Cerebellar nuclear complex (tissue), 1 donor: ENCODE data around the gene EMC9.
A peak's percentile ranks its signal among the peaks of the same experiment; 100 is the strongest.

Experiments used
- DNase-seq, 2 experiments: peaks; one replicate each; lab custom pipeline; 2025; lab: John Stamatoyannopoulos, UW

The EMC9 gene

DNA sequence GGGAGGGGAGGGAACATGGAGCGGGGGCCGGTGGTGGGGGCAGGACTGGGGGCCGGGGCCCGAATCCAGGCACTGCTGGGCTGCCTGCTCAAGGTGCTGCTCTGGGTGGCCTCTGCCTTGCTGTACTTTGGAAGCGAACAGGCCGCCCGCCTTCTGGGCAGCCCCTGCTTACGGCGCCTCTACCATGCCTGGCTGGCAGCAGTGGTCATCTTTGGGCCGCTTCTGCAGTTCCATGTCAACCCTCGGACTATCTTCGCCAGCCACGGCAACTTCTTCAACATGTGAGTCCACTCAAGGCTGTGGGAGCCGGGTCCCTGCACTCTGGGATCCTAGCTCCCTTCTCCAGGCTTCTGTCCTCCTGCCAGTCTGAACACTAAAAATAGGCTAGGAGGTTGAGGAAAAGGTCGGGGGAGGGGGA lies 9.8 kb downstream of the EMC9 start:
- no peak for DNase-seq

- no peak for DNase-seq
These were observed 10.5 kb downstream of the EMC9 start for GRCh38 chr14:24130717-24131548.

DNA sequence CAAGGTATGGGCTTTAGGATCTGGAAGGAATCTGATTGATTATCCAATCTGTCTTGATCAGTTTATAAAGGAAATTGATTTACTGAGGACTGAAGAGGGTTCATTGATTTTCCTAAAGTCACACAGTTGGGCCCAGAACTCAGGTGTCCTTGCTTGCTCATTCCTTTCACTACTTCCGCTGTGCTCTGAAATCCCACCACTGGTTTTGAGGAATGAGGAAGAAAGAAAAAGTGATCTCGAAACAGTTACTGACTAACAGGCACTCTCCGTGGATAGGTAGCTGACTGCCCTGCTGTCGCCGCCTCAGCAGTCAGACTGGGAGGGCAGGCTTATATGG lies 11.0 kb downstream of the EMC9 start, which contains the start of gene FITM1:
Gene FITM1, plus strand, starts transcription at position 280 of the 337 bp plus-strand sequence. CDS start 905 bp downstream, outside the sequence.
- DNase-seq: no peak

DNA sequence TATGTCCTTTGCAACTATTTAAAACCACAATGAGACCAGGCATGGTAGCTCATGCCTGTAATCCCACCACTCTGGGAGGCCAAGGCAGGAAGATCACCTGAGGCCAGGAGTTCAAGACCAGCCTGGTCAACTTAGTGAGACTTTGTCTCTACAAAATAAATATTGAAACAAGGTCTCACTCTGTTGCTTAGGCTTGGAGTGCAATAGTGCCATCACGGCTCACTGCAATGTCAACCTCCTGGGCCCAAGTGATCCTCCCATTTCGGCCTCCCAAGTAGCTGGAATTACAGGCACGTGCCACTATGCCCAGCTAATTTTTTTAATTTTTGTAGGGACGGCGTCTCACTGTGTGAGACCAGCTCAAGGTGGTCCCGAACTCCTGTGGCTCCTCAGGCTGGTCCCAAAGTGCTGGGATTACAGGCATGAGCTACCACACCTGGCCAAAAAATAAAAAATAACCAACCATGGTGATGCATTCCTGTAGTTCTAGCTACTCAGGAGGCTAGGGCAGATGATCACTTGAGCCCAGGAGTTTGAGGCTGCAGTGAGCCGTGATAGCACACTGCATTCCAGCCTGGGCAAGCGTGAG lies 11.9 kb downstream of the EMC9 start:
- no peak for DNase-seq

GRCh38 chr14:24127673-24128072 lies 13.7 kb downstream of the EMC9 start:
- DNase-seq: no peak

GRCh38 chr14:24126939-24127338 lies 14.5 kb downstream of the EMC9 start:
- DNase-seq: no peak

GRCh38 chr14:24123424-24124417 lies 17.7 kb downstream of the EMC9 start:
- no peak for DNase-seq

- DNase-seq: no peak
These were observed 18.5 kb downstream of the EMC9 start for GRCh38 chr14:24122898-24123297.

DNA sequence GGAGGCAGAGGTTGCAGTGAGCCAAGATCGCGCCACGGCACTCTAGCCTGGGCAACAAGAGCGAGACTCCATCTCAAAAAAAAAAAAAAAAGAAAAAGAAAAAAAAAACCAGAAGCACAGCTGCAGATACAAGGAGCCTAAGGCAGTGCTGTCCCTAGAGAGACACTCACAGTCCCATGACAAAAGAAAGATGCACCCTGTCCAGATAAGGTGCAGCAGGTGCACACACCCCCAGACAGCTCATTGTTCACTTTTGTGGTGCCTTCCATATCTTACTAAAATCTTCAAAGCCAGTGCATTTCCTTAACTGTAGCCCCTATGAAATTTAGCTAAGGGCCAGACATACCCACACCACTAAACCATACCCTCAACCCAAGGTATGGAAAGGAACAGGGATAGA lies 19.0 kb downstream of the EMC9 start:
- no peak for DNase-seq

GRCh38 chr14:24121210-24121609 lies 20.2 kb downstream of the EMC9 start:
- DNase-seq: no peak

- DNase-seq: no peak
These were observed 21.7 kb downstream of the EMC9 start for GRCh38 chr14:24119691-24120090.

- DNase-seq: no peak
These were observed 24.2 kb downstream of the EMC9 start for GRCh38 chr14:24117179-24117578.

DNA sequence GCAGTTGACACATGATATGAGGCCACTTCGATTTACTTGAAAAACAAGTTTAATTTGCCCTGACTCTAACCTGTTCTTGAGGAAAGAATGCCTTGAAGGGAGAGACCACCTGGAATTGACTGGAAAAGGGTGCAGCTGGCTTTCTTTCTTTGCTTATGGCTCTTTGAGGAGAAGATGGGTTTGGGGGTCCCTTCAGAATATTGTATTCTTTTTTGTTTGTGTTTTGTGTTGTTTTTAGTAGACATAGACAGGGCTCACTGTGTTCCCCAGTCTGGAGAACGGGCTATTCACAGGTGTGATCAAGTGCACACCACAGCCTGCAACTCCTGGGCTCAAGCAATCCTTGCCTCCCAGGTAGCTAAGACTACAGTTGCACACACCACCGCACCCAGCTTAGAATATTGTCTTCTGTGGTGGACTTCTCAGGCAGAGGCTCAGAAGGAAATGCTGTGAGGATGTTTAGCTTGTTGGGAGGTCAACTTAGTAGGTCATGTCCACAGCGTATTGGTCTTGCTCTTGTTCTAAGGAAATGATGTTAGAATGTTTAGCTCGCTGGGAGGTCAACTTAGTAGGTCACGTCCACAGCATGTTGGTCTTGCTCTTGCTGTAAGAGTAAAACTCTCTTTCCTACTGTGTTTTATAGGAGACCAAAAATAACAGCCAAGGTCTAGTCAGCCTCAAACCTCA lies 25.1 kb downstream of the EMC9 start:
- no peak for DNase-seq

DNA sequence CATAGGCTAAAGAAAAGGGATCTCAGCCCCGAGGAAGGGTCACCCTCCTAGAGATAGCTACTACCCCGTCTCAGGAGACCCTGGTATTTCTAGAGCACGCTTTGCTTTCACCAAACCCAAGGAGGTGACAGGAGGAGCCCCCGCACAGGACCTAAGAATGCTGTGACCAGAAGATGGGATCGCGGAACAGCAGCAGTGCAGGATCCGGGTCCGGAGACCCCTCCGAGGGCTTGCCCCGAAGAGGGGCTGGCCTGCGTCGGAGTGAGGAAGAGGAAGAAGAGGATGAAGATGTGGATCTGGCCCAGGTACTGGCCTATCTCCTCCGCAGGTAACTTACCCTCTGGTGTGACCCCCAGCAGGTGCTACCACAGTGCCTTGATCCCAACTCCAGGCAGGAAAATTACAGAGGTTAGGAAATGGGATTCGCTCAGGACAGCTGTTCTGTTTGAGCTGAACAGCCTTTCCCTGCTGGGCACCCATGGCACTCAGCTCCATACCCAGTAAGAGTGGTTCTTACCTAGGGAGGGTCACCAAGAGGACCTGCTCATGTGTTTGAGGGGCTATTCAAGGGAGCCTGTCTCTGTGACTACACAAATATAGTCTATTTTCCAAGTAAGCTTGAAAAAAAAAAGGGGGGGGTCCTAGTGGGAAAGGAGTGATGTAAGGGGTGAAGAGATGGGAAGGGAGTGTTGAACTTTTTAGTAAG lies 25.8 kb downstream of the EMC9 start:
- DNase-seq: no peak

DNA sequence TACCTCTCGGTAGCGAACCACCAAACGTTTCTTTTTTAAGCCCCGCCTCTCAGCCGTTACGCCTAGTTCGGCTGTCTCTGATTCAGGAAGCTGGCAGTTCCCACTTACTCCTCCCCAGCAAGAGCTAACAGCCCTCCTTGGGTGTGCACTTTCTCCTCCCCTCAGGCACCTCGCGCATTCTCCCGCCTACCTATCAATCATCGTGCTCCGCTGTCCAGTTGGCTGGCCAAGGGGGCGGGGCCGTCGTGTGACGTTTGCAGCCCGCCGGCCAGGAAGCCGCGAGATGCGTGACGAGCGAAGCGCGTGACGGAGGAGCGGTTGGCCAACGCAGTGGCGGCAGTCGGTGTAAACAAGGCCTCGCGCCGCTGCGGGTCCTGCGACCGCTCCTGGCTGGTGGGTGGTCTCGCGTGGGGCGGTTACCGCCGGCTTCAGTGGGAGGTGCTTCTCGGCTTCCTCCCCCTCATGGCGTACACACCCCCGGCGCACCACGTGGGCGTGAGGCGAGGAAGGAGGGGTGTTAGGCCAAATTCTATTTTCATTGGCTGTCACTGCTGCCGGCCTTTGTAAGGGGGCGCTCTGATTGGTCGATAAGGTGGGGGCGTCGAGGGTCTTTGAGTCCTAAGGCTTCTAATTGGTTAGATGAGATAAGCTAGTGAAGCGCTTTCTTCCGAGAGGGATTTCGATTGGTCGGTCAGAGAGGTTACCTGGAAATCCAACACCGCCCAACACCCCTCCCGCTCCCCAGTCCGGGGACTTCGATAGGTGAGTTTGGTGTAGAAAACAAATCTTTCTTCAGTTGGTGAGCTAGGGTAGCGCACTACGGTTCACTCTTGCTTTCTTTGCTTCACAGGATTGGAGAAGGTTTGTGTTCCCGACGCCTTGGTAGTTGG lies 26.6 kb downstream of the EMC9 start, which contains the start of the genes DCAF11 and NRL:
Gene DCAF11, plus strand, starts transcription at position 246 of the 890 bp plus-strand sequence. CDS start 818 bp downstream, outside the sequence.
Gene NRL, minus strand, starts transcription at position 418 of the 890 bp plus-strand sequence. CDS start 32,101 bp downstream, outside the sequence.
- peak; percentile 95 to 98 for DNase-seq

- peak in 1 of 2 experiments; percentile 80 for DNase-seq
These were observed 27.4 kb downstream of the EMC9 start for GRCh38 chr14:24113801-24114531.

DNA sequence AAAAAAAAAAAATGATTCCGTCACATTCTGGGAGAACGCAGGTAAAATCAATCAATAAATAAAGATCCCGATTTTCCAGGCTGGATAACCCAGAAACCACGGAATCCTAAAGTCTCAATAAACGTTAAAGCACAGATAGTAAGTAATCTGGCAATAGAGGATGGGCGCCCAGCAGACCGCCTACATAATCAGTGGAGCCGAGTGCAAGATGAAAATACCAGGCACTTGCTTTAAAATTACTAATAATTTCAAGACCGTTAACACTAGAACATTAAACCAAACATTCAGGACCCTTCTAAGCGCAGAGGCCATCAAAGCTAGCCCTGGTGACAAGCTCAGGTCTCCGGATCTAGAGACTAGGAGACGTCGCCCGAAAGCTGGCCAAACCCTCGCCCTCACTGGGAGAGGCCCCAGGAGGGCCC lies 28.0 kb downstream of the EMC9 start:
- DNase-seq: no peak

GRCh38 chr14:24110523-24110922 lies 30.9 kb downstream of the EMC9 start:
- DNase-seq: no peak

GRCh38 chr14:24110060-24110459 lies 31.3 kb downstream of the EMC9 start:
- DNase-seq: no peak
